ENCODE results near the gene NRROS. TPM values are rescaled to one million over a fixed set of nuclear protein-coding genes. Genes with fewer than 3 reads are reported as not detected.

The NRROS gene

Small RNAs within 50 kb of the gene (small RNA-seq; reads per million reads assigned to genes)
- not detected for gene RNU6-646P
